ENCODE data around the gene VDAC1. TPM values are rescaled to one million over a fixed set of nuclear protein-coding genes. Genes with fewer than 3 reads are reported as not detected.

Gene VDAC1
- total and polyA plus RNA-seq, 2 donors (not counting 3 experiments of a cell fraction or from before 2014, with no cell fraction given): 116 to 247 TPM

- CTCF ChIA-PET: interaction anchor here (2.7 to 10.9 kb wide), 3 partner anchors 9 to 103 kb away, joined by 43 to 517 read pairs (median 145); partner anchors contain the start of gene VDAC1
- BruUV-seq (replicated peaks): no TSS peak
- Histone ChIP-seq H3K9me3 (replicated peaks; ENCODE audit: control insufficient read depth, insufficient read depth, low read length) (no peaks in the 10 kb centered on the region), H3K27ac (ENCODE audit: insufficient read depth, low read depth, low read length) (no peak overlapping the region), H4K20me1 (replicated peaks; ENCODE audit: control insufficient read depth, extremely low read depth, insufficient read depth, low read length) (no peaks in the 10 kb centered on the region), H3K4me2 (ENCODE audit: insufficient read depth, low read length) (no peak overlapping the region), H3K79me2 (ENCODE audit: control insufficient read depth, insufficient read depth, low read length) (no peaks in the 10 kb centered on the region), H3K4me1 (ENCODE audit: control insufficient read depth, extremely low read depth, insufficient read depth, low read length) (no peaks in the 10 kb centered on the region), H3K9me1 (replicated peaks; ENCODE audit: control insufficient read depth, extremely low read depth, insufficient read depth, low read length) (no peaks in the 10 kb centered on the region), H3K4me3 (replicated peaks in 1 of 3; ENCODE audit: insufficient read depth in 1 of 3, low read depth in 1 of 3, low read length in 3 of 3) (no peak overlapping the region), H3K27me3 (ENCODE audit: control insufficient read depth in 2 of 2, insufficient read depth in 2 of 2, low read length in 2 of 2) (no peaks in the 10 kb centered on the region), H2AFZ (ENCODE audit: low read depth, low read length) (no peak overlapping the region), H3K9ac (replicated peaks; ENCODE audit: extremely low read depth, insufficient read depth, low read length) (no peak overlapping the region), H3K36me3 (ENCODE audit: control insufficient read depth in 2 of 2, extremely low read depth in 1 of 2, insufficient read depth in 2 of 2, low read length in 2 of 2) (no peaks in the 10 kb centered on the region)
- POLR2A ChIA-PET: no interaction called here
- no peak for TF ChIP-seq JUN (IDR thresholded peaks at IDR 0.05; ENCODE audit: borderline replicate concordance, insufficient read depth, insufficient read length, low read depth)
- dilution Hi-C loops (cut with MboI; ENCODE audit: extremely low pct_ligation_motif_present, low sequenced_read_pairs): no loop called here
- FAIRE-seq (no peak), DNase-seq (ENCODE audit: low read depth, low spot score) (no peak)
- intact Hi-C loops (cut with micrococcal nuclease): loop anchor here (2.0 kb wide), 2 partner anchors 33 to 65 kb away; partner anchors contain the start of gene VDAC1
Observed at GRCh38 chr5:134038138-134038537, 33.4 kb upstream of the VDAC1 start.

- no peaks in the 10 kb centered on the region for H3K27me3 ChIP-seq (ENCODE audit: control insufficient read depth in 2 of 2, insufficient read depth in 2 of 2, low read length in 2 of 2)
- CTCF ChIA-PET: interaction anchor here (10.1 to 10.9 kb wide), 2 partner anchors 8 to 104 kb away, joined by 145 to 517 read pairs; no protein-coding TSS in a partner anchor
- H3K36me3 ChIP-seq (ENCODE audit: control insufficient read depth in 2 of 2, extremely low read depth in 1 of 2, insufficient read depth in 2 of 2, low read length in 2 of 2): no peaks in the 10 kb centered on the region
- no peaks in the 10 kb centered on the region for H3K79me2 ChIP-seq (ENCODE audit: control insufficient read depth, insufficient read depth, low read length)
- no peak overlapping the region for H3K9ac ChIP-seq (replicated peaks; ENCODE audit: extremely low read depth, insufficient read depth, low read length)
- POLR2A ChIA-PET: interaction anchor here (0.6 kb wide), 1 partner anchor 76 kb away, joined by 6 read pairs; no protein-coding TSS in a partner anchor
- no peak overlapping the region for H2AFZ ChIP-seq (ENCODE audit: low read depth, low read length)
- H3K4me1 ChIP-seq (ENCODE audit: control insufficient read depth, extremely low read depth, insufficient read depth, low read length): peaks cover 2% of the 10 kb centered on the region
- FAIRE-seq: no peak
- H3K27ac ChIP-seq (ENCODE audit: insufficient read depth, low read depth, low read length): no peak overlapping the region
- BruUV-seq (replicated peaks): no TSS peak
- dilution Hi-C loops (cut with MboI; ENCODE audit: extremely low pct_ligation_motif_present, low sequenced_read_pairs) (no loop called here), intact Hi-C loops (cut with micrococcal nuclease) (no loop called here)
- H3K9me3 ChIP-seq (replicated peaks; ENCODE audit: control insufficient read depth, insufficient read depth, low read length): no peaks in the 10 kb centered on the region
- no peak overlapping the region for H3K4me3 ChIP-seq (replicated peaks in 1 of 3; ENCODE audit: insufficient read depth in 1 of 3, low read depth in 1 of 3, low read length in 3 of 3)
- no peak for DNase-seq (ENCODE audit: low read depth, low spot score)
- H4K20me1 ChIP-seq (replicated peaks; ENCODE audit: control insufficient read depth, extremely low read depth, insufficient read depth, low read length): no peaks in the 10 kb centered on the region
- H3K4me2 ChIP-seq (ENCODE audit: insufficient read depth, low read length): no peak overlapping the region
- H3K9me1 ChIP-seq (replicated peaks; ENCODE audit: control insufficient read depth, extremely low read depth, insufficient read depth, low read length): no peaks in the 10 kb centered on the region
- TF ChIP-seq EZH2 (IDR thresholded peaks at IDR 0.05; ENCODE audit: borderline replicate concordance, low read depth, low read length, severe bottlenecking): no peak
- no peak for TF ChIP-seq POLR2A (IDR thresholded peaks at IDR 0.05; ENCODE audit: low read depth, low read length)
- TF ChIP-seq JUN (IDR thresholded peaks at IDR 0.05; ENCODE audit: borderline replicate concordance, insufficient read depth, insufficient read length, low read depth): no peak
- no peak for TF ChIP-seq GATA2 (IDR thresholded peaks at IDR 0.05; ENCODE audit: insufficient read depth, insufficient read length, low read depth, low read length)
- no peak for TF ChIP-seq POLR2AphosphoS5 (IDR thresholded peaks at IDR 0.05; ENCODE audit: insufficient read depth, low read depth, low read length)
- TF ChIP-seq FOS (IDR thresholded peaks at IDR 0.05; ENCODE audit: borderline replicate concordance, insufficient read depth, low read length): no peak
- no peak for TF ChIP-seq CTCF (IDR thresholded peaks at IDR 0.05; ENCODE audit: extremely low read depth in 1 of 2, insufficient read depth in 1 of 2, low read depth in 1 of 2, low read length in 2 of 2)
- no peak for TF ChIP-seq MAX (IDR thresholded peaks at IDR 0.05; ENCODE audit: insufficient read depth, insufficient read length)
- TF ChIP-seq MYC (IDR thresholded peaks at IDR 0.05; ENCODE audit: low read depth, low read length): no peak
Observed at GRCh38 chr5:134037160-134037559, 32.4 kb upstream of the VDAC1 start.

Measured in endothelial cell of umbilical vein (primary cell).